HEK293T (cell line): ENCODE results near the gene L3MBTL1.

Experiments used
- CTCF ChIA-PET: fragments of 350-600 bp; formaldehyde crosslinking; extraction: SDS; loops from one replicate; lab custom pipeline; 2021; ENCODE audit warnings: antibody characterized with exemption, inconsistent platforms; lab: Yijun Ruan, JAX
- POLR2A ChIA-PET: fragments of 350-600 bp; formaldehyde crosslinking; extraction: SDS; loops from one replicate; lab custom pipeline; 2020; ENCODE audit warnings: antibody characterized with exemption, inconsistent platforms; lab: Yijun Ruan, JAX
- DNase-seq: peaks from one replicate; pipeline ENCODE4 v3.0.0; 2012; ENCODE audit warnings: mixed read lengths; ENCODE audit errors: extremely low spot score
- ARNT ChIP-seq: fragments of 450-650 bp; IDR thresholded peaks from 2 replicates; pipeline ENCODE4 v1.6.1; 2017; ENCODE audit warnings: mild to moderate bottlenecking
- BHLHE40 ChIP-seq: fragments of 450-650 bp; IDR thresholded peaks from 2 replicates; pipeline ENCODE4 v1.6.1; 2016; ENCODE audit warnings: mild to moderate bottlenecking, moderate library complexity, borderline replicate concordance
- CTBP1 ChIP-seq: fragments of 450-650 bp; IDR thresholded peaks from 2 replicates; pipeline ENCODE4 v1.6.1; 2016; ENCODE audit warnings: borderline replicate concordance
- ELF4 ChIP-seq: fragments of 450-650 bp; IDR thresholded peaks from 2 replicates; pipeline ENCODE4 v1.6.1; 2017; ENCODE audit warnings: antibody characterized with exemption
- FOXA1 ChIP-seq: fragments of 450-650 bp; IDR thresholded peaks from 2 replicates; pipeline ENCODE4 v1.6.1; 2016; ENCODE audit warnings: mild to moderate bottlenecking
- FOXK2 ChIP-seq: fragments of 450-650 bp; IDR thresholded peaks from 2 replicates; pipeline ENCODE4 v1.6.1; 2016; ENCODE audit warnings: mild to moderate bottlenecking
- FOXM1 ChIP-seq: fragments of 450-650 bp; IDR thresholded peaks from 2 replicates; pipeline ENCODE4 v1.6.1; 2017; ENCODE audit warnings: mild to moderate bottlenecking, borderline replicate concordance
- HDGF ChIP-seq: fragments of 450-650 bp; IDR thresholded peaks from 2 replicates; pipeline ENCODE4 v1.6.1; 2017; ENCODE audit warnings: antibody characterized with exemption, borderline replicate concordance
- L3MBTL2 ChIP-seq: fragments of 450-650 bp; conservative IDR thresholded peaks from 2 replicates; pipeline ENCODE4 v1.6.1; 2016; ENCODE audit warnings: mild to moderate bottlenecking
- LEF1 ChIP-seq: fragments of 450-650 bp; IDR thresholded peaks from 2 replicates; pipeline ENCODE4 v1.6.1; 2017; ENCODE audit warnings: mild to moderate bottlenecking, borderline replicate concordance
- NFRKB ChIP-seq: fragments of 450-650 bp; IDR thresholded peaks from 2 replicates; pipeline ENCODE4 v1.6.1; 2016; ENCODE audit warnings: mild to moderate bottlenecking, moderate library complexity
- PKNOX1 ChIP-seq: fragments of 450-650 bp; IDR thresholded peaks from 2 replicates; pipeline ENCODE4 v1.6.1; 2016
- SP1 ChIP-seq: fragments of 450-650 bp; IDR thresholded peaks from 2 replicates; pipeline ENCODE4 v1.6.1; 2017
- SUZ12 ChIP-seq: fragments of 450-650 bp; IDR thresholded peaks from 2 replicates; pipeline ENCODE4 v1.6.1; 2016; ENCODE audit warnings: mild to moderate bottlenecking
- TARDBP ChIP-seq: fragments of 450-650 bp; IDR thresholded peaks from 2 replicates; pipeline ENCODE4 v1.6.1; 2016
- ZNF384 ChIP-seq: fragments of 450-650 bp; IDR thresholded peaks from 2 replicates; pipeline ENCODE4 v1.6.1; 2016

L3MBTL1 gene

GRCh38 chr20:43530321-43531090 lies 23.0 kb downstream of the L3MBTL1 start:
- CTCF ChIA-PET, result interaction anchor here (0.8 to 1.0 kb wide), 2 partner anchors 8 to 9 kb away, joined by 3 read pairs; no protein-coding TSS in a partner anchor

GRCh38 chr20:43531091-43531443 lies 23.6 kb downstream of the L3MBTL1 start:
- TF ChIP-seq FOXK2, result no peak
- no peak for TF ChIP-seq BHLHE40
- TF ChIP-seq SUZ12, result no peak
- no peak for TF ChIP-seq LEF1
- TF ChIP-seq TARDBP, result no peak
- no peak for TF ChIP-seq ZNF384
- no peak for TF ChIP-seq ARNT
- no peak for TF ChIP-seq HDGF
- TF ChIP-seq FOXM1, result no peak
- TF ChIP-seq CTBP1, result no peak
- TF ChIP-seq SP1, result no peak
- TF ChIP-seq FOXA1, result no peak
- no peak for TF ChIP-seq NFRKB
- TF ChIP-seq L3MBTL2, result no peak
- no peak for TF ChIP-seq ELF4
- no peak for TF ChIP-seq PKNOX1

More at GRCh38 chr20:43530321-43531090, 23.0 kb downstream of the L3MBTL1 start:
- DNase-seq, result no peak
- POLR2A ChIA-PET, result interaction anchor here (1.1 kb wide), 1 partner anchor 73 kb away, joined by 3 read pairs; no protein-coding TSS in a partner anchor
- TF ChIP-seq SUZ12 (no peak), ZNF384 (no peak), CTBP1 (no peak), LEF1 (no peak), ARNT (no peak), TARDBP (no peak), BHLHE40 (no peak), PKNOX1 (no peak), SP1 (no peak), ELF4 (no peak), HDGF (no peak), FOXA1 (no peak), FOXM1 (no peak), FOXK2 (no peak), NFRKB (no peak), L3MBTL2 (no peak)

GRCh38 chr20:43532416-43533055 lies 25.0 kb downstream of the L3MBTL1 start:
- DNase-seq, result no peak
- POLR2A ChIA-PET, result no interaction called here
- CTCF ChIA-PET, result no interaction called here
- TF ChIP-seq FOXM1, result no peak
- no peak for TF ChIP-seq ELF4
- TF ChIP-seq TARDBP, result no peak
- no peak for TF ChIP-seq SUZ12
- no peak for TF ChIP-seq FOXA1

More at GRCh38 chr20:43531091-43531443, 23.6 kb downstream of the L3MBTL1 start:
- ChIA-PET POLR2A (no interaction called here), CTCF (interaction anchor here (1.0 kb wide), 1 partner anchor 8 kb away, joined by 3 read pairs; no protein-coding TSS in a partner anchor)
- DNase-seq, result no peak

- no peak for TF ChIP-seq CTBP1
- TF ChIP-seq L3MBTL2, result no peak
- TF ChIP-seq SP1, result no peak
- TF ChIP-seq FOXA1, result no peak
- no peak for TF ChIP-seq ARNT
- TF ChIP-seq TARDBP, result no peak
- no peak for TF ChIP-seq FOXK2
- no peak for TF ChIP-seq SUZ12
- TF ChIP-seq PKNOX1, result no peak
- no peak for TF ChIP-seq LEF1
- TF ChIP-seq NFRKB, result no peak
- no peak for TF ChIP-seq ZNF384
- TF ChIP-seq HDGF, result no peak
- TF ChIP-seq FOXM1, result no peak
- no peak for TF ChIP-seq BHLHE40
- DNase-seq, result no peak
- ChIA-PET POLR2A (no interaction called here), CTCF (no interaction called here)
Measured at GRCh38 chr20:43533060-43533459, 25.6 kb downstream of the L3MBTL1 start.

GRCh38 chr20:43534016-43534415 lies 26.5 kb downstream of the L3MBTL1 start:
- DNase-seq, result no peak
- TF ChIP-seq L3MBTL2 (no peak), ZNF384 (no peak), ELF4 (no peak), LEF1 (no peak), SUZ12 (no peak), SP1 (no peak), FOXA1 (no peak), TARDBP (no peak), FOXK2 (no peak), CTBP1 (no peak), ARNT (no peak), HDGF (no peak), BHLHE40 (no peak), NFRKB (no peak), FOXM1 (no peak), PKNOX1 (no peak)
- ChIA-PET CTCF (no interaction called here), POLR2A (no interaction called here)
